ENCODE measurements around the gene LNPEP. TPM values are rescaled to one million over a fixed set of nuclear protein-coding genes. Genes with fewer than 3 reads are reported as not detected.

LNPEP gene
- total and polyA plus RNA-seq, 2 of the 4 experiments (the other 2 are of a cell fraction): 3.6 to 27.4 TPM

DNA sequence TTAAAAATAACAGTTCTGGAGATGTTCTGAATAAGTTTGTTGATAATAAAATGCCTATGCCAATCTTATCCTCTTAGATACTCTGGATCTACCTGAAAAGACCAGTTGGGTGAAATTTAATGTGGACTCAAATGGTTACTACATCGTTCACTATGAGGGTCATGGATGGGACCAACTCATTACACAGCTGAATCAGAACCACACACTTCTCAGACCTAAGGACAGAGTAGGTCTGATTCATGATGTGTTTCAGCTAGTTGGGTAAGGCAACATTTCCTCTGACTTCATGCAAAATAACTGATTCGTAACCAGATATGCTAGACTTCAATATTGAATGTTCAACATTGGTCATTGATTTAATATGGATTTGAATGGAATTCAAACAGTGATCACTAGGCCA is 32.6 kb upstream of the LNPEP start:
- Histone ChIP-seq H2BK15ac (ENCODE audit: low read depth, low read length) (no peak overlapping the region), H3K23ac (ENCODE audit: low read depth, low read length) (no peak overlapping the region; the same call in 1 of the 2 replicates), H4K91ac (ENCODE audit: insufficient read depth, low read depth, low read length) (no peak overlapping the region), H3K9me3 (ENCODE audit: control insufficient read depth, insufficient read depth, low read length) (no peaks in the 10 kb centered on the region), H4K8ac (ENCODE audit: low read depth in 2 of 2, low read length in 2 of 2) (no peak overlapping the region), H3K4me1 (ENCODE audit: control insufficient read depth, insufficient read depth, low read length) (no peaks in the 10 kb centered on the region), H3K9ac (ENCODE audit: low read depth, low read length) (no peak overlapping the region), H4K5ac (ENCODE audit: low read depth, low read length) (no peak overlapping the region), H3K9me1 (ENCODE audit: insufficient read depth, low read length) (peaks cover 2% of the 10 kb centered on the region; the same call in 1 of the 2 replicates), H3K4me2 (ENCODE audit: low read depth, low read length) (no peak overlapping the region), H3K4ac (ENCODE audit: low read depth, low read length) (no peak overlapping the region), H3K18ac (ENCODE audit: low read depth, low read length) (no peak overlapping the region), H3K79me1 (ENCODE audit: low read depth in 1 of 2, low read length in 2 of 2) (no peaks in the 10 kb centered on the region), H3K4me3 (ENCODE audit: insufficient read depth, low read depth, low read length) (no peak overlapping the region), H3K27me3 (ENCODE audit: control insufficient read depth, insufficient read depth, low read length) (no peaks in the 10 kb centered on the region), H2BK120ac (ENCODE audit: low read depth, low read length) (no peak overlapping the region), H2BK5ac (ENCODE audit: low read depth, low read length, poor library complexity, severe bottlenecking) (peak overlapping the region; percentile 6), H2AFZ (replicated peaks; ENCODE audit: low read length, poor library complexity) (no peak overlapping the region), H2BK20ac (ENCODE audit: low read depth, low read length) (0 out of 2 replicates have a peak overlapping the region, but pooled peaks have one; percentile 37), H2AK9ac (replicated peaks; ENCODE audit: low read depth, low read length, poor library complexity) (no peak overlapping the region), H4K20me1 (ENCODE audit: insufficient read depth, low read length) (no peaks in the 10 kb centered on the region), H2AK5ac (ENCODE audit: low read depth, low read length) (no peak overlapping the region; the same call in 1 of the 2 replicates), H3K56ac (ENCODE audit: extremely low read depth, insufficient read depth, low read length) (no peak overlapping the region), H3K14ac (replicated peaks; ENCODE audit: low read depth, low read length) (peak overlapping the region; percentile 50; the same call in 1 of the 2 replicates), H3K36me3 (ENCODE audit: control insufficient read depth, insufficient read depth, low read length) (no peaks in the 10 kb centered on the region), H3K27ac (ENCODE audit: insufficient read depth, low read length) (no peak overlapping the region)
- WGBS, 2 experiments (ENCODE audit: extremely low coverage in 2 of 2, insufficient read length in 1 of 2): no CpG with 5 or more reads among the region's 2 CpGs
- TF ChIP-seq NFE2L2 (IDR thresholded peaks at IDR 0.05; ENCODE audit: low read depth, low read length): no peak
- TF ChIP-seq CEBPB (IDR thresholded peaks at IDR 0.05; ENCODE audit: low read depth, low read length): peak; percentile 12; the same call in 1 of the 2 replicates
- TF ChIP-seq, protein P1, sequence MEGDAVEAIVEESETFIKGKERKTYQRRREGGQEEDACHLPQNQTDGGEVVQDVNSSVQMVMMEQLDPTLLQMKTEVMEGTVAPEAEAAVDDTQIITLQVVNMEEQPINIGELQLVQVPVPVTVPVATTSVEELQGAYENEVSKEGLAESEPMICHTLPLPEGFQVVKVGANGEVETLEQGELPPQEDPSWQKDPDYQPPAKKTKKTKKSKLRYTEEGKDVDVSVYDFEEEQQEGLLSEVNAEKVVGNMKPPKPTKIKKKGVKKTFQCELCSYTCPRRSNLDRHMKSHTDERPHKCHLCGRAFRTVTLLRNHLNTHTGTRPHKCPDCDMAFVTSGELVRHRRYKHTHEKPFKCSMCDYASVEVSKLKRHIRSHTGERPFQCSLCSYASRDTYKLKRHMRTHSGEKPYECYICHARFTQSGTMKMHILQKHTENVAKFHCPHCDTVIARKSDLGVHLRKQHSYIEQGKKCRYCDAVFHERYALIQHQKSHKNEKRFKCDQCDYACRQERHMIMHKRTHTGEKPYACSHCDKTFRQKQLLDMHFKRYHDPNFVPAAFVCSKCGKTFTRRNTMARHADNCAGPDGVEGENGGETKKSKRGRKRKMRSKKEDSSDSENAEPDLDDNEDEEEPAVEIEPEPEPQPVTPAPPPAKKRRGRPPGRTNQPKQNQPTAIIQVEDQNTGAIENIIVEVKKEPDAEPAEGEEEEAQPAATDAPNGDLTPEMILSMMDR (conservative IDR thresholded peaks at IDR 0.05; ENCODE audit: low read depth, low read length): no peak
- no peak for TF ChIP-seq CHD1 (IDR thresholded peaks at IDR 0.05; ENCODE audit: low read depth, low read length)
- no peak for TF ChIP-seq RFX5 (IDR thresholded peaks at IDR 0.05; ENCODE audit: low read depth, low read length)
- TF ChIP-seq RCOR1 (IDR thresholded peaks at IDR 0.05; ENCODE audit: insufficient replicate concordance, low read length): no peak
- TF ChIP-seq, protein P2, sequence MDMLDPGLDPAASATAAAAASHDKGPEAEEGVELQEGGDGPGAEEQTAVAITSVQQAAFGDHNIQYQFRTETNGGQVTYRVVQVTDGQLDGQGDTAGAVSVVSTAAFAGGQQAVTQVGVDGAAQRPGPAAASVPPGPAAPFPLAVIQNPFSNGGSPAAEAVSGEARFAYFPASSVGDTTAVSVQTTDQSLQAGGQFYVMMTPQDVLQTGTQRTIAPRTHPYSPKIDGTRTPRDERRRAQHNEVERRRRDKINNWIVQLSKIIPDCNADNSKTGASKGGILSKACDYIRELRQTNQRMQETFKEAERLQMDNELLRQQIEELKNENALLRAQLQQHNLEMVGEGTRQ (IDR thresholded peaks at IDR 0.05; ENCODE audit: low read depth, low read length): no peak
- TF ChIP-seq, protein P3, sequence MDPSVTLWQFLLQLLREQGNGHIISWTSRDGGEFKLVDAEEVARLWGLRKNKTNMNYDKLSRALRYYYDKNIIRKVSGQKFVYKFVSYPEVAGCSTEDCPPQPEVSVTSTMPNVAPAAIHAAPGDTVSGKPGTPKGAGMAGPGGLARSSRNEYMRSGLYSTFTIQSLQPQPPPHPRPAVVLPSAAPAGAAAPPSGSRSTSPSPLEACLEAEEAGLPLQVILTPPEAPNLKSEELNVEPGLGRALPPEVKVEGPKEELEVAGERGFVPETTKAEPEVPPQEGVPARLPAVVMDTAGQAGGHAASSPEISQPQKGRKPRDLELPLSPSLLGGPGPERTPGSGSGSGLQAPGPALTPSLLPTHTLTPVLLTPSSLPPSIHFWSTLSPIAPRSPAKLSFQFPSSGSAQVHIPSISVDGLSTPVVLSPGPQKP (IDR thresholded peaks at IDR 0.05; ENCODE audit: borderline replicate concordance, low read depth, low read length): no peak
- POLR2A ChIA-PET (ENCODE audit: unreplicated experiment): no interaction called here
- intact Hi-C loops (cut with micrococcal nuclease) (no loop called here), in situ Hi-C loops (cut with MboI; ENCODE audit: low sequenced_read_pairs) (no loop called here), dilution Hi-C loops (cut with HindIII; ENCODE audit: low sequenced_read_pairs, unreplicated experiment) (no loop called here)
- peak; percentile 47 for DNase-seq
- no TSS peak for BruUV-seq (replicated peaks)
- ATAC-seq (ENCODE audit: low read depth): no peak
- CTCF ChIA-PET: no interaction called here
